Colonic mucosa (tissue), 4 donors: Measurements from ENCODE around the gene C14orf119. TPM values are rescaled to one million over a fixed set of nuclear protein-coding genes. Genes with fewer than 3 reads are reported as not detected.

Experiments used
- DNase-seq: peaks from one replicate; pipeline ENCODE4 v3.0.0-alpha.2; 2020
- H3K27ac ChIP-seq: fragments of 200-600 bp; one replicate; pipeline ENCODE4 v1.8.0; 2021
- H3K27me3 ChIP-seq: fragments of 200-600 bp; one replicate; pipeline ENCODE4 v1.8.0; 2021
- H3K36me3 ChIP-seq: fragments of 200-600 bp; one replicate; pipeline ENCODE4 v1.8.0; 2021
- H3K4me1 ChIP-seq: fragments of 200-600 bp; one replicate; pipeline ENCODE4 v1.8.0; 2021; ENCODE audit warnings: mild to moderate bottlenecking
- H3K4me3 ChIP-seq: fragments of 200-600 bp; one replicate; pipeline ENCODE4 v1.8.0; 2021
- H3K9ac ChIP-seq, 2 donors: one replicate each; pipeline ENCODE4 v1.7.0; 2013; ENCODE audit warnings: control low read depth in 2 of 2, low read depth in 2 of 2, low read length in 2 of 2
- H3K9me3 ChIP-seq: fragments of 200-600 bp; one replicate; pipeline ENCODE4 v1.8.0; 2021
- intact Hi-C: fragments of 100-400 bp; cut with DNase I; formaldehyde crosslinking; loops from one replicate; pipeline ENCODE4 v1.14.1; 2022
- total RNA-seq, 2 donors: library from RNA; stranded (reverse); fragmentation: NEBNext Ultra II Directional in 1 of 2; extraction: Animal tissue kit (Norgen Biotek cat#: 25700) in 1 of 2; gene quantifications; one replicate each; pipeline ENCODE4 v1.2.1, GENCODE V29; 2021
- TF ChIP-seq, protein P1 (sequence below): fragments of 200-600 bp; IDR thresholded peaks from one replicate; pipeline ENCODE4 v1.8.0; 2022; ENCODE audit warnings: antibody characterized with exemption, mild to moderate bottlenecking
- donor health status: healthy.
- donor health status: DM: no; HTN: no; CAD: no.
- donor health status: DM: no; HTN: no; CAD: no.

Gene C14orf119, protein sequence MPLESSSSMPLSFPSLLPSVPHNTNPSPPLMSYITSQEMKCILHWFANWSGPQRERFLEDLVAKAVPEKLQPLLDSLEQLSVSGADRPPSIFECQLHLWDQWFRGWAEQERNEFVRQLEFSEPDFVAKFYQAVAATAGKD
- 10 to 100 TPM; 56.2 to 59.2 TPM for total RNA-seq

DNA sequence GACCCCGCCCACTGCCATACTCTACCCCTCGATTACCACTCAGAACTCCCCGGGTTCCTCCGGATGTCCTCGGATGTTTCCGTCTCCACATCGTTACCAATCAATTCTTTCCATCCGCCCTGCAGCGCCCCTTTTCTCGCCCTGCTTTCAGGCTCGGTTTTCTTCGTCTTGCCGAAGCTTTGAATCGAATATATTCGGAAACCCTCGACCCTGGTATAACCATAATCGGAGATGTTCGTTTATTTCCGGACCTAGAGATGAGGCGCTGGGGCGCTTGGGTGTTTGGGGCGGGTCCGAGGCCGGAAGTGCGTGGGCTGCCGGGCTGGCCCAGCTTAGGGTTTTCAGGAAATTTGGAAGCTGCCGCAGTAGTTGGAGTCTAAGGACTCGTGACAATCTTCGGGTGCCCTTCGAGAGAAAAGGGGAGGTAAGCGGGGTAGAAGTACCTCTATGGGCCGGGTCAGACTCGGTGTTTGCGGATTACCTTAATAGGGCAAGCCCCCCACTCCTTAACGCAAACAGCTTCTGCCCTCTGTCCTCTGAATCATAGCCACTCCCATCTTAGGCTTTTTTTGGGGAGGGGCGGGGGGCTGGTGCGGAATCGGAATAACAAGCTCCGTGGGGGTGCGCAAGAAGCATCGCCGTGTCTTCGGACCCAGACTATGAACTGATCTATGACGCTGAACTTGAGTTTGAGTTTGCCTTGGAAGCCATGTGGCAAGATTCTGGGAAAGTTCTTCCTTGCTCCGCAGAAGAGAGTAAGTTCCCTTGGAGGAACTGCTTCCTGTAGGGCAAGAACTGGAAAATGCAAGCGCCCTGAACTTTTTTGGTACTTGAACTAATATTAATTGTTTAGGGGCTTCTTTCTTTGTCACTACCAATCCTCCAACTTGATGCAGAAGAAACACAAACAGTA, at the start of gene C14orf119:
Gene C14orf119 (plus strand): TSS at position 310 of the 913 bp plus-strand sequence. CDS start 2,154 bp downstream, outside the sequence.
- Histone ChIP-seq H3K9ac (peak within 1 kb of the TSS; percentile 98 to 99), H3K9me3 (no peaks in the 10 kb centered on the region), H3K27me3 (no peaks in the 10 kb centered on the region), H3K27ac (peak within 1 kb of the TSS; percentile 98), H3K36me3 (peaks cover 9% of the 10 kb centered on the region), H3K4me1 (peaks cover 4% of the 10 kb centered on the region), H3K4me3 (peak within 1 kb of the TSS; percentile 74)
- intact Hi-C loops, result no loop called here
- TF ChIP-seq, protein P1, sequence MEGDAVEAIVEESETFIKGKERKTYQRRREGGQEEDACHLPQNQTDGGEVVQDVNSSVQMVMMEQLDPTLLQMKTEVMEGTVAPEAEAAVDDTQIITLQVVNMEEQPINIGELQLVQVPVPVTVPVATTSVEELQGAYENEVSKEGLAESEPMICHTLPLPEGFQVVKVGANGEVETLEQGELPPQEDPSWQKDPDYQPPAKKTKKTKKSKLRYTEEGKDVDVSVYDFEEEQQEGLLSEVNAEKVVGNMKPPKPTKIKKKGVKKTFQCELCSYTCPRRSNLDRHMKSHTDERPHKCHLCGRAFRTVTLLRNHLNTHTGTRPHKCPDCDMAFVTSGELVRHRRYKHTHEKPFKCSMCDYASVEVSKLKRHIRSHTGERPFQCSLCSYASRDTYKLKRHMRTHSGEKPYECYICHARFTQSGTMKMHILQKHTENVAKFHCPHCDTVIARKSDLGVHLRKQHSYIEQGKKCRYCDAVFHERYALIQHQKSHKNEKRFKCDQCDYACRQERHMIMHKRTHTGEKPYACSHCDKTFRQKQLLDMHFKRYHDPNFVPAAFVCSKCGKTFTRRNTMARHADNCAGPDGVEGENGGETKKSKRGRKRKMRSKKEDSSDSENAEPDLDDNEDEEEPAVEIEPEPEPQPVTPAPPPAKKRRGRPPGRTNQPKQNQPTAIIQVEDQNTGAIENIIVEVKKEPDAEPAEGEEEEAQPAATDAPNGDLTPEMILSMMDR, result no peak
- peak; percentile 100 for DNase-seq

DNA sequence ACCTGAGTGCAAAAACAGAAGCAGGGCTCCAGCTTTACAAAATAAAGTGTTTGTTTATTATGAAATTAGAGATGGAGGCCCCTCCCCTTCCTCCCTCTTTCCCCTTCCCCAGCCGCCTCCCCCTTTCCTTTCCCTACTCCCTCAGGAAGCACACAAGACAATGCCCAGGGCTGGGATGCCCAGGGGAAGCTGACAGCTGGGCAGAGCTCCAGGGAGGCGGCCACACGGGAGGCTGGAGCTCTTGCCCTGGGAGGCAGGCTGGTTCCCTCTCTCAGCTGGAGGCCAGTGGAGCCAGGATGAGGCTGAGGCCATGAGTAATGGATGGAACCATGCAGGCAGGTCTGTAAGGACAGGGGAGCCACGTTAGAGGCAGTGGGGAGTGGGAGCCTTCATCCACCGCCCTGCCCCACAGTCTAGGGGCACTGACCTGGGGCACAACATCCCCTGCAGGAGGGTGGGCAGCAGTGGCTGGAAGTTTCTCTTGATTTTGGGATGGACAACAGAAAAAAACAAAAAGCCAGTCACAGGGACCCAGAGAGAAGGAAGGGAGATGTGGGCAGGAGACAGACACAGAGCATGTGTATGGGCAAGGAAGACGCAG, 48.2 kb upstream of the C14orf119 start:
- intact Hi-C loops, result no loop called here
- no peak for DNase-seq
- Histone ChIP-seq H3K9ac (no peak overlapping the region), H3K27me3 (no peaks in the 10 kb centered on the region), H3K27ac (no peak overlapping the region), H3K36me3 (no peaks in the 10 kb centered on the region), H3K4me3 (no peak overlapping the region), H3K9me3 (no peaks in the 10 kb centered on the region), H3K4me1 (no peaks in the 10 kb centered on the region)
- TF ChIP-seq, protein P1, result no peak

DNA sequence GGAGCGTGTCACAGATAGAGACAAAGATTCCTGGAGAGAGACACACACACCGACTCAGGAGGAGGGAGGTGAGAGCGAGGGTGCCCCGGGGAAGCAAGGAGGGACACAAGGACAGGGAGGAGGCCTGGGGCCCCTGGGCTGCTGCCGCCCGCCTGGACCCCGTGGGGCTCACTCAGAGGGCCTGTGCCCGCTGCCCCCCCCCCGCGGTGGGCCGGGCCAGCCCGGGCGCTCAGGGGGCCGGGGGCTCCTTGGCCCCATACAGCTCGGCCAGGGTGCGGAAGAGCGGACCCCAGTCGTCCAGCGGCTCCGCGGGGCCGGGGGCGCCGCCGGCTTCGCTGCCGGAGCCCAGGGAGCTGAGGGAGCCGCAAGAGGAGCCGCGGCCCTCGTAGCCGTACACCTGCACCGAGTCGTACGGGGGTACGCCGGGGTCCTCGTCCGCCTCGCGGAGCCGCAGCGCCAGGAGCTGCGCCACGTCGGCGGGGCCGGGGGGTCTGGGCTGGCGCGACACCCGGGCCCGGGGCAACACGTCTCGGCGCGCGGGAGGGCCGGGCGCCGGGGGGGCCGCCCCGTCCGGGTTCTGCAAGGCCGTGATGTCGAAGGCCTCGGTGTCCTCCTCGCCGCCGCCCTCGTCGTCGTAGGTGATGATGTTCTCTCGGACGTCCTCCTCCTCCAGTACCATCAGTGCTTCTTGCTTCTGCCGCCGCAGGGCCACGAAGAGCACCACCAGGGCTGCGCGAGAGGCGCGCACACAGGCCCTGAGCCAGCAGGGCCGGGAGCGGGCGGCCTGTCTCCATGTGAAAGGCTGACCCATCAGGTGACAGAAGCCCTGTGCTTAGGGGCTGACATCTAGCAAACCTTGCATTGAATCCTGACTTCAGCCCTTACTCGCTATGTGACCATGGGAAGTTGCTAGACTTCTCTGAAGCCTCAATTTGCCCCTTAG, 47.3 kb upstream of the C14orf119 start:
- intact Hi-C loops, result no loop called here
- Histone ChIP-seq H3K4me1 (no peaks in the 10 kb centered on the region), H3K9ac (no peak overlapping the region), H3K36me3 (no peaks in the 10 kb centered on the region), H3K4me3 (no peak overlapping the region), H3K27me3 (no peaks in the 10 kb centered on the region), H3K27ac (no peak overlapping the region), H3K9me3 (no peaks in the 10 kb centered on the region)
- no peak for DNase-seq
- TF ChIP-seq, protein P1, result no peak

DNA sequence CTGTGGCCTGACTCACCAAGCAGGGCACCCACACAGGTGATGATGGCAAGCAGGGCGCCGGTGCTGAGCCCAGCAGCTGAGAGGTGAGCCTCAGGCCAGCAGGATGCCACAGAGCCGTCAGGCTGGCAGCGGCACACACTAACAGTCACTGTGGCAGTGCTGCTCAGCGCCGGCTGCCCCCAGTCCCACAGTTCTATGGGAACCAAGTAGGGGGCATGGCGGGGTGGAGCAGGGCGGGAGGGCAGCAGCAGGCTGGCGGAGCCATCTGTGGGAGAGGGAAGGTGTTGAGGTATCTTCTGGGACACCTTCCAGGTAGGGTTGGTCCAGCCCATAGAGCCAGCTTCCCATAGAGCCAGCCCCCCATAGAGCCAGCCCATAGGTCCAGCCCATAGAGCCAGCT, 46.3 kb upstream of the C14orf119 start:
- H3K27me3 ChIP-seq, result no peaks in the 10 kb centered on the region
- H3K36me3 ChIP-seq, result no peaks in the 10 kb centered on the region
- H3K4me3 ChIP-seq, result no peak overlapping the region
- DNase-seq, result no peak
- intact Hi-C loops, result no loop called here
- H3K27ac ChIP-seq, result no peak overlapping the region
- no peak overlapping the region for H3K9ac ChIP-seq
- H3K9me3 ChIP-seq, result no peaks in the 10 kb centered on the region
- no peaks in the 10 kb centered on the region for H3K4me1 ChIP-seq
- TF ChIP-seq, protein P1, result no peak
